ENCODE data around the gene NDUFC1. TPM values are rescaled to one million over a fixed set of nuclear protein-coding genes. Genes with fewer than 3 reads are reported as not detected.

Gene NDUFC1
- total and polyA plus RNA-seq, 9 of the 15 experiments (the other 6 are each of a cell fraction or from before 2014, with no cell fraction given) = 58.9 to 378 (median 120) TPM

GRCh38 chr4:139301821-139302611 is at the start of gene NDUFC1 (continued):
- TF ChIP-seq, protein P1, sequence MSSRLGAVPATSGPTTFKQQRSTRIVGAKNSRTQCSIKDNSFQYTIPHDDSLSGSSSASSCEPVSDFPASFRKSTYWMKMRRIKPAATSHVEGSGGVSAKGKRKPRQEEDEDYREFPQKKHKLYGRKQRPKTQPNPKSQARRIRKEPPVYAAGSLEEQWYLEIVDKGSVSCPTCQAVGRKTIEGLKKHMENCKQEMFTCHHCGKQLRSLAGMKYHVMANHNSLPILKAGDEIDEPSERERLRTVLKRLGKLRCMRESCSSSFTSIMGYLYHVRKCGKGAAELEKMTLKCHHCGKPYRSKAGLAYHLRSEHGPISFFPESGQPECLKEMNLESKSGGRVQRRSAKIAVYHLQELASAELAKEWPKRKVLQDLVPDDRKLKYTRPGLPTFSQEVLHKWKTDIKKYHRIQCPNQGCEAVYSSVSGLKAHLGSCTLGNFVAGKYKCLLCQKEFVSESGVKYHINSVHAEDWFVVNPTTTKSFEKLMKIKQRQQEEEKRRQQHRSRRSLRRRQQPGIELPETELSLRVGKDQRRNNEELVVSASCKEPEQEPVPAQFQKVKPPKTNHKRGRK (tag; IDR thresholded peaks at IDR 0.05) = no peak
- TF ChIP-seq PHTF2 (CRISPR knock-in tag; IDR thresholded peaks at IDR 0.05) (no peak), RBM15 (IDR thresholded peaks at IDR 0.05; ENCODE audit: insufficient read depth, low read length) (no peak), TCF15 (CRISPR knock-in tag; IDR thresholded peaks at IDR 0.05) (no peak), ZBTB11 (CRISPR knock-in tag; IDR thresholded peaks at IDR 0.05) (no peak), ZMIZ1 (IDR thresholded peaks at IDR 0.05; ENCODE audit: low read depth in 2 of 2, low read length in 2 of 2) (no peak), ZNF586 (CRISPR knock-in tag; conservative IDR thresholded peaks at IDR 0.05) (no peak), ATF4 (CRISPR knock-in tag; IDR thresholded peaks at IDR 0.05) (no peak), FOS (IDR thresholded peaks at IDR 0.05; ENCODE audit: extremely low read depth, insufficient read length) (no peak)
- TF ChIP-seq, protein P2, sequence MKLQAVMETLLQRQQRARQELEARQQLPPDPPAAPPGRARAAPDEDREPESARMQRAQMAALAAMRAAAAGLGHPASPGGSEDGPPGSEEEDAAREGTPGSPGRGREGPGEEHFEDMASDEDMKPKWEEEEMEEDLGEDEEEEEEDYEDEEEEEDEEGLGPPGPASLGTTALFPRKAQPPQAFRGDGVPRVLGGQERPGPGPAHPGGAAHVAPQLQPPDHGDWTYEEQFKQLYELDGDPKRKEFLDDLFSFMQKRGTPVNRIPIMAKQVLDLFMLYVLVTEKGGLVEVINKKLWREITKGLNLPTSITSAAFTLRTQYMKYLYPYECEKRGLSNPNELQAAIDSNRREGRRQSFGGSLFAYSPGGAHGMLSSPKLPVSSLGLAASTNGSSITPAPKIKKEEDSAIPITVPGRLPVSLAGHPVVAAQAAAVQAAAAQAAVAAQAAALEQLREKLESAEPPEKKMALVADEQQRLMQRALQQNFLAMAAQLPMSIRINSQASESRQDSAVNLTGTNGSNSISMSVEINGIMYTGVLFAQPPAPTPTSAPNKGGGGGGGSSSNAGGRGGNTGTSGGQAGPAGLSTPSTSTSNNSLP (IDR thresholded peaks at IDR 0.05; ENCODE audit: borderline replicate concordance, low read depth, low read length) = no peak
- TF ChIP-seq, protein P3, sequence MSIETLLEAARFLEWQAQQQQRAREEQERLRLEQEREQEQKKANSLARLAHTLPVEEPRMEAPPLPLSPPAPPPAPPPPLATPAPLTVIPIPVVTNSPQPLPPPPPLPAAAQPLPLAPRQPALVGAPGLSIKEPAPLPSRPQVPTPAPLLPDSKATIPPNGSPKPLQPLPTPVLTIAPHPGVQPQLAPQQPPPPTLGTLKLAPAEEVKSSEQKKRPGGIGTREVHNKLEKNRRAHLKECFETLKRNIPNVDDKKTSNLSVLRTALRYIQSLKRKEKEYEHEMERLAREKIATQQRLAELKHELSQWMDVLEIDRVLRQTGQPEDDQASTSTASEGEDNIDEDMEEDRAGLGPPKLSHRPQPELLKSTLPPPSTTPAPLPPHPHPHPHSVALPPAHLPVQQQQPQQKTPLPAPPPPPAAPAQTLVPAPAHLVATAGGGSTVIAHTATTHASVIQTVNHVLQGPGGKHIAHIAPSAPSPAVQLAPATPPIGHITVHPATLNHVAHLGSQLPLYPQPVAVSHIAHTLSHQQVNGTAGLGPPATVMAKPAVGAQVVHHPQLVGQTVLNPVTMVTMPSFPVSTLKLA (conservative IDR thresholded peaks at IDR 0.05) = no peak

Data from K562 (cell line).